GM13977 (cell line): ENCODE measurements around the gene NRSN2.
"Not testable (repeated sequence)": the region's sequence is repeated elsewhere in the genome, so short reads cannot be mapped to it uniquely, and the experiment has no call there.

Experiments
- DNase-seq: peaks from one replicate; pipeline ENCODE4 v3.0.0; 2012; ENCODE audit warnings: low spot score
- in situ Hi-C: fragments of 300-500 bp; cut with MboI; formaldehyde crosslinking; loops from one replicate; pipeline ENCODE4 v1.12.0; 2022; ENCODE audit warnings: low sequenced_read_pairs, low pct_unique_long_range_greater_than_20kb, mixed read lengths, inconsistent platforms; ENCODE audit not compliant: unreplicated experiment
- TF ChIP-seq, protein P1 (sequence below): IDR thresholded peaks from 2 replicates; pipeline ENCODE4 v1.5.1; 2012; ENCODE audit warnings: mild to moderate bottlenecking, control low read depth; ENCODE audit not compliant: insufficient read depth; ENCODE audit errors: extremely low read depth, missing control alignments

Gene NRSN2

GRCh38 chr20:382291-383115, 35.6 kb downstream of the NRSN2 start:
- in situ Hi-C loops, result no loop called here
- TF ChIP-seq, protein P1, sequence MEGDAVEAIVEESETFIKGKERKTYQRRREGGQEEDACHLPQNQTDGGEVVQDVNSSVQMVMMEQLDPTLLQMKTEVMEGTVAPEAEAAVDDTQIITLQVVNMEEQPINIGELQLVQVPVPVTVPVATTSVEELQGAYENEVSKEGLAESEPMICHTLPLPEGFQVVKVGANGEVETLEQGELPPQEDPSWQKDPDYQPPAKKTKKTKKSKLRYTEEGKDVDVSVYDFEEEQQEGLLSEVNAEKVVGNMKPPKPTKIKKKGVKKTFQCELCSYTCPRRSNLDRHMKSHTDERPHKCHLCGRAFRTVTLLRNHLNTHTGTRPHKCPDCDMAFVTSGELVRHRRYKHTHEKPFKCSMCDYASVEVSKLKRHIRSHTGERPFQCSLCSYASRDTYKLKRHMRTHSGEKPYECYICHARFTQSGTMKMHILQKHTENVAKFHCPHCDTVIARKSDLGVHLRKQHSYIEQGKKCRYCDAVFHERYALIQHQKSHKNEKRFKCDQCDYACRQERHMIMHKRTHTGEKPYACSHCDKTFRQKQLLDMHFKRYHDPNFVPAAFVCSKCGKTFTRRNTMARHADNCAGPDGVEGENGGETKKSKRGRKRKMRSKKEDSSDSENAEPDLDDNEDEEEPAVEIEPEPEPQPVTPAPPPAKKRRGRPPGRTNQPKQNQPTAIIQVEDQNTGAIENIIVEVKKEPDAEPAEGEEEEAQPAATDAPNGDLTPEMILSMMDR, result no peak
- no peak for DNase-seq

- in situ Hi-C loops, result no loop called here
- no peak for DNase-seq
- TF ChIP-seq, protein P1, result no peak
These were observed 37.0 kb downstream of the NRSN2 start for GRCh38 chr20:383889-384288.

GRCh38 chr20:384723-385122, 37.8 kb downstream of the NRSN2 start:
- TF ChIP-seq, protein P1, result no peak
- in situ Hi-C loops, result no loop called here
- no peak for DNase-seq

- no peak for DNase-seq
- TF ChIP-seq, protein P1, result no peak
- in situ Hi-C loops, result no loop called here
These were observed 38.5 kb downstream of the NRSN2 start for GRCh38 chr20:385448-385847.

DNA sequence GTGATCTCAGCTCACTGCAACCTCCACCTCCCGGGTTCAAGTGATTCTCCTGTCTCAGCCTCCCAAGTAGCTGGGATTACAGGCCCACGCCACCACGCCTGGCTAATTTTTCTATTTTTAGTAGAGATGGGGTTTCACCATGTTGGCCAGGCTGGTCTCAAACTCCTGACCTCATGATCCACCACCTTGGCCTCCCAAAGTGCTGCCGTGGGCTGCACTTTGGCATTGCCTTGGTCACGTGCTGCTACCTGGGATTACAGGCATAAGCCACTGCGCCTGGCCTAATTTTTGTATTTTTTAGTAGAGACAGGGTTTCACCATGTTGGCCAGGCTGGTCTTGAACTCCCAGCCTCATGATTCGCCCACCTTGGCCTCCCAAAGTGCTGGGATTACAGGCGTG, 39.7 kb downstream of the NRSN2 start:
- in situ Hi-C loops, DNase-seq: not testable (repeated sequence)

GRCh38 chr20:387520-387919, 40.6 kb downstream of the NRSN2 start:
- TF ChIP-seq, protein P1, result no peak
- in situ Hi-C loops, result no loop called here
- DNase-seq, result no peak

GRCh38 chr20:388034-388994, 41.4 kb downstream of the NRSN2 start:
- TF ChIP-seq, protein P1, result no peak
- no peak for DNase-seq
- in situ Hi-C loops, result no loop called here
